Ammon's horn (tissue), 1 donor: ENCODE data around the gene KBTBD12.

Experiments
- DNase-seq: peaks from one replicate; pipeline ENCODE4 v3.0.0-alpha.2; 2016; ENCODE audit warnings: low spot score

Gene KBTBD12

GRCh38 chr3:127985655-127986225, 70.7 kb downstream of the KBTBD12 start:
- no peak for DNase-seq

DNA sequence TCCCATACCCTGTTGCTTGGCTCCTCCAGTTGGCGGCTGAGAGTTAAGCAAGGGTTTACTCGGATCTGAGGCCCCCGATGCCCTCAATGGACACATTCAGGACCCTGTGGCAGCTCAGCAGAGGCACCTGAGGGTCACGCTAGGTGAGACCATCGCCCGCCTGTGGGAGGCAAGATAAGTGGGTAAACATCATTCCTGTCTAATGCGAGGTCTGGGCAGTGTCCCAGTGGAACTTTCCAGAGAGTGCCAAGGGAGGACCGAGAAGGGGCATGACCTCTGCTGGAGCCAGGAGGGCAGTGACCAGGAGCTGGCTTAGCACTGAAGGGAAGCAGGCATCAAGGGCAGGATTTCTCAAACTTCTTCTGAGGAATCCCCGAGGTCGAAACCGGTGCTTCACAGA, 71.8 kb downstream of the KBTBD12 start:
- no peak for DNase-seq

GRCh38 chr3:127987309-127987995, 72.4 kb downstream of the KBTBD12 start:
- DNase-seq = no peak

- DNase-seq = no peak
Observed at GRCh38 chr3:127988770-127989557, 73.9 kb downstream of the KBTBD12 start.

DNA sequence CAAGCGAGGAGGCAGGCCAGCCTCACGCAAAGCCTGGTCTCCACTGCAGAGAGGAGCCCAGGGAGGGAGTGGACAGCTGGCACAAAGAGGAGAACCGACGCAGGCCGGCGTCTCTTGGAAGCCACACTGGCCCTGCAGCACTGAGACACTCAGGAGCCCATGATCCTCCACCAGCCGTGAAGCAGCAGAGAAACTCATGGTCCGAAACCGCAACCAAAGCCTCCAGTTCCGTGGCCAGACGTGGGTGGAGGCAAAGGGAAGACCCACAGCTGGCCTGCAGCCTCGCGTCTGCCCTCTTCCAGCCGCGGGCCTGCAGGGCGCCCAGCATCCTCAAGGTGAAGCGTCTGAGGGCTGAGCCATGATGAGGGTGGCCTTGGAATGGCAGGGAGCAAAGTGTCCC, 75.0 kb downstream of the KBTBD12 start:
- DNase-seq = no peak

DNA sequence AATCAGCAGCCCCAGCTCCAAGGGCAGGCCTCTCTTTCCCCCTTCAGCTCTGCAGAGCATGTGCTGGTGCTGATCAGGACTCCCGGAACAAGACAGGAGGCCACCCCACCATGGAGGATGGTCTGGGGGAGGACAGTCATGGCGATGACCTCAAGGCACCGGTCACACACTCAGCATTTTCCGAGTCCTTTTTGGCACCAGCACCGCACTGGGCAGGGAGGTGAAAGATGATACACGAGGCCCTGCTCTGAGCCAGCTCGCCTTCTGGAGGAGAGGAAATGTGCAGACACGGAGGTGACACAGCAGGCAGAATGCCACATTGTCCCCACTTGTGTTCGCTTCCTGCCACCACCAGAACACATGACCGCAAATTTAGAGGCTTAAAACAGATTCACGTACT, 75.4 kb downstream of the KBTBD12 start:
- DNase-seq = no peak

DNA sequence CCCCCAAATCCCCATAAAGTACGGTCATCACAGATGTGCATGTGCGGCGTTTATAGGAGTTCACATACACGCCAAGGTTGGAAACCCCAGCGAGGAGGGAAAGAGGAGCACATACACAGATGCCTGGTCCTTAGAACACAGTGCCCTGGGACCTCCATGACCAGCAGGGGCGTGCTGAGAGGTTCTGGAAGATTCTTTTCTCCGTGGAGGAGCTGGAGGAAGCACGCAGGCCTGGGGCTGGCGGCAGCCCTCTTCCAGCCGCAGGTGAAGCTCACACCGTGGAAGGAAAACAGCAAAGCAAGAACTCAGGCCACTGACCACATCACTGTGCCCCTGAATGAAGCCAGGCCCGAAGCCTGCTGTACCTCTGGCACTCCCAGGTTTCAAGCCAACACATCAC, 76.2 kb downstream of the KBTBD12 start:
- no peak for DNase-seq

DNA sequence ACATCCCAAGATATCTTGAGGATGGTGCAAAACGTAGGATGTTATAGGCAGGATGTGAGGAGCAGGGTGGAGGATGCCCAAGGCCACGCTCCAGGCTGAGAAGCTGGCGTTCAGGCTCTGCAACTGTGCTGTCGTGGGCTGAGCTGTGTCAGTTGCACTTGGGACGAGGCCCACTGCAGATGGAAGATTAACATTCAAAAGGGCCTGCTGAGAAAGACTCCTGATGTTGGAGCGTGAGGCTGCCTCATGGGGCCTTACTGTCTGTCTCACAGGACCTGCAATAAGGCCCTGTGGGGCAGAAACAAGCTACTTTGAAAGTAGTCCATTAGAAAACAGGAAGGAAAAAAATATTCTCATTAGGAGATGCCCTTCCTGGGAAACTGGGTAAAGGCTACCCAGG, 76.6 kb downstream of the KBTBD12 start:
- DNase-seq = no peak

DNA sequence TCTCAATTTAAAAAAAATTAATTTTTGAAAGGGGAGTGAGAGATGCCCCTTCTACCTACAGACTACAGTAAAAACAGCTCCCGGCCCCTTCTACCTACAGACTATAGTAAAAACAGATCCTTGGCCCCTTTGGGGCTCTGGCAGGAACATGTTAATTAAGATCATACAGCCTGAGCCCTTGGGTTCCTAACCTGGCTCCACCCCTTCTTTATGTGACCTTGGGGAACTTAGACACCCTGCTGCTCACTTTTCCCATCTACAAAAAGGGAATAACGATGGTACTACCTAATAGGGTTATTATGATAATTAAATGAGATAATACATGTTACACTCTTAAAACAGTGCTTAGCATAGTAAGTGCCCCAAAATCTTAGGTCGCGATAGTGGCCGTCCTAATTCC, 77.1 kb downstream of the KBTBD12 start:
- DNase-seq = no peak

DNA sequence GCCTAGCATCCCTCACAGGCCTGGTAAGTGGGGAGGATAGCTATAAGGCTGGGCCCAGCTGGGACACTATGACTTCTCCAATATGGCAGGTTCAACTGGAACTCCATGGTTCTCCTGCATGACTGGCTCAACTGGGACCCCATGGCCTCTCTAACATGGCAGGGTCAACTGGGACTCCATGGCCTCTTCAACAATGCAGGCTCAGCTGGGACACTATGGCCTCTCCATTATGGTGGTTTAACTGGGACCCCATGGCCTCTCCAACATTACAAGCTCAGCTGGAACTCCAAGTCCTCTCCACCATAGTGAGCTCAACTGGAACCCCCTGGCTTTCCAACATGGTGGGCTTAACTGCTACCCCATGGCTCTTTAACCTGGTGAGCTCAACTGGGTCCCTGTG, 79.0 kb downstream of the KBTBD12 start:
- no peak for DNase-seq

- no peak for DNase-seq
Observed at GRCh38 chr3:127997016-127997415, 82.0 kb downstream of the KBTBD12 start.

DNA sequence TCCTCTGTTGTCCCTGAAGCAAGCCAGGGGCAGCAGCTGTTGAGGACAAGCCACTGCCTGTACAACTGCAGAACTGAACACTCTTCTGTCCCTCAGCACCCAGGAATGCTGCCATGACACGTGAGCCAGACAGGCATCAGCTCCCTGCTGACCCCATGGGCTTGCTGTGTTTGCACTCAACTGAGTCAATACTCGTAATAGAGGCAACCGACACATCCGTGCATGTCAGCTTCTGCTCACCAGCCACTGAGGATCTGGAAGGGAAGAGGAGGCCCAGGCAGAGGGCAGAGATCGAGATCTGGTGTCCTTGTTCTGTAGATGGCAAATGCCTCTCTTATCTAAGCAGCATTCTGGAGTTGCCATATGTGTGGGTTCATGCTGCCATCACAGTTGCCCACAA, 82.9 kb downstream of the KBTBD12 start:
- no peak for DNase-seq

DNA sequence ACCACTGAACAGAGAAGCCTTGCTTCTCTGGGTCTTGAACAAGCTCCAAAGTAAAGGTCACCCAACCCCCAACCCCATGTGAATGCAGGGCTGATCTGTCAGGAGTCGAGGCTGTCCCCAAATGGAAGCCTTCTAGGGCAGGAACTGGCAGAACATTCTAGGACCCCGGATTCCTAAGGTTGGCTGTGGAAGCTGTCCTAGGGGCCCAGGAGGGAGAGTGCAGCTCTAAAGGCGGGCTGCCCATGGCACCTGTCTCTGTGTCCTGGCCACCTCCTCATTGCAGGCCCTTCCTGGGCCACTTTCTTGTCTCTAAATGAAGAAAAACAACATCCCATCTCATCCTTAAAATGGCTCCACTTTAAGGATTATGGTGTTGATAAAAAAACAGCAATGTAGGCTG, 83.6 kb downstream of the KBTBD12 start:
- DNase-seq = no peak

- no peak for DNase-seq
Observed at GRCh38 chr3:127999509-128000106, 84.6 kb downstream of the KBTBD12 start.

DNA sequence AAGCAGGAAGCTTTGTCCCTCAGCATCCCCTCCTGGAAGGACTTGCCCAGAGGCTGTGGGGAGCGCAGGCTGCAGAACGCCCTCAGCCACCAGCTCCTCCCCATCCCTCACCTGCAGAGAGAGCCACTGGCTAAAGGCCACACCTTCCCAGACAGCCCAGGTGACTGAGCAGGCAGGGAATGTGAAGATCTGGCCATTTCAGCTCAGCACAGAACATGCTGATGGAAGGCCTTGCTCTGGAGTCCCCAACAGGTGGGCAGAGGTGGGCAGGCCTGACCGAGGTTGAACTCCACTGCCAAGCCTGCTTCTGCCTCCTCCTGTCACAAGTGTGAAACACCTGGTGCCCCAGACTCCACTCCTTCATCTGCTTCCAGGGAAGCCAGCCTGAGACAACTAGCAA, 86.5 kb downstream of the KBTBD12 start:
- no peak for DNase-seq

- DNase-seq = no peak
Observed at GRCh38 chr3:128004661-128005060, 89.6 kb downstream of the KBTBD12 start.

DNA sequence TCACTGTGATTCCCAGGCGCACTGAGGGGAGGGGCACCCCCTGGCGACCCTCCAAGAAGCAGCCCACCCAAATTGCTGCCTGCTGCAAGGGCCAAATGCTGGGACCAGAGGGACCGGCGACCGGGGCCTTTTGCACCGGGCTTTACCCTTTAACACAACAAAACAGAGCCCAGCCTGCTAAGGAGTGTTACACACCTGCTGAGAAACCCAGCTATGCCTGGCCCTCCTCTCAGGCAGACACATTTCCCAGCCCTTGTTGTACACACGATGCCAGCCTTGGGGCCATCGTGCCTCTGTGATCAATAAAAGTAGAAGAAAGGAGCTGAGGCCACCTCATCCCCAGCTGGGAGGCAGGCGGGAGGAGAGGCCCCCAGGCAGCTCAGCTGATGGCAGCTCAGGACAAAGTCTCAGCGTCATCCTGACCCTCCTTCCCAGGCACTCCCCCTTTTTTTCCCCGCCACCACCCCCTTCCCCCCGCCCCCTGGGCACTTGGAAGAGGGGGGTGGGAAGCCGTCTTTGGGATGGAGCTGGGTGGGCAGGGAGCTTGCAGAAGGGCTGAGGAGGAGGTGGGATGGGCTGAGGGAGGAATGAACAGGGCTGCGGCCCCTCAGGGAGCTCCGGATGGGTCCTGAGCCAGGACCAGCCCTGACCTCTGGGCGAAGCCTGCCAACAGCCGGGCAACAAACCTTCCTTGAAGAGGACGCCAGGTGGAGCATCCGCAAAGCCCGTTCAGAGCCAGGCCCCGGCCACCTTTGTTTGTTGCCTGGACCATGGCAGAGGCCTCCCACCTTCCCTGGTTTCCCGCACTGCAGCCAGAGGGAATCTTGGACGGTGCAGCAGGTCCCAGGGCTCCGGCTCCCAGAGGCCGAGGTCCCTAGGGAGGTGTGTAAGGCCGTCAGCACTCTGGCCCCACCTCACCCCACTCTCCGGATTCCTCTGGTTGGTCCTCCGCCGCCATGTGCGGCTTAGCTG, 91.3 kb downstream of the KBTBD12 start:
- no peak for DNase-seq

DNA sequence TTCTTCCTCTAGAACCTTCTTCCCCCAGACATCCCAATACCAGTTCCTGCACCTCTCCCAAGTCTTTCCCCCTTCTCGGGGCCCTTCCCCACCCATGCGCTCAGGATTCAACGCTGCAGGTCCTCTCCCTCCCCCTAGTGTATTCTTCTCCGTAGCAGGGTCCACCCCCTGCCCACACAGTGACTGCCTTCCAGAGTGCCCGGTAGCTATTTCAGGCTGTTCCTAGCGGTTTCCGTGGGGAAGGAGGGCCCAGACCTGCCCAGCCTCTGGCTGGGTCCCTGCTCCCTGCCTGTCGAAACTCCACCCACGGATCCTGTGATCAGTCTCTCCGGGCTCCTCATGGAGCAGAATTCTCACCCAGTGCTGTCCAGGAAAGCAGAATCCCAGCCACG, 92.0 kb downstream of the KBTBD12 start:
- no peak for DNase-seq

DNA sequence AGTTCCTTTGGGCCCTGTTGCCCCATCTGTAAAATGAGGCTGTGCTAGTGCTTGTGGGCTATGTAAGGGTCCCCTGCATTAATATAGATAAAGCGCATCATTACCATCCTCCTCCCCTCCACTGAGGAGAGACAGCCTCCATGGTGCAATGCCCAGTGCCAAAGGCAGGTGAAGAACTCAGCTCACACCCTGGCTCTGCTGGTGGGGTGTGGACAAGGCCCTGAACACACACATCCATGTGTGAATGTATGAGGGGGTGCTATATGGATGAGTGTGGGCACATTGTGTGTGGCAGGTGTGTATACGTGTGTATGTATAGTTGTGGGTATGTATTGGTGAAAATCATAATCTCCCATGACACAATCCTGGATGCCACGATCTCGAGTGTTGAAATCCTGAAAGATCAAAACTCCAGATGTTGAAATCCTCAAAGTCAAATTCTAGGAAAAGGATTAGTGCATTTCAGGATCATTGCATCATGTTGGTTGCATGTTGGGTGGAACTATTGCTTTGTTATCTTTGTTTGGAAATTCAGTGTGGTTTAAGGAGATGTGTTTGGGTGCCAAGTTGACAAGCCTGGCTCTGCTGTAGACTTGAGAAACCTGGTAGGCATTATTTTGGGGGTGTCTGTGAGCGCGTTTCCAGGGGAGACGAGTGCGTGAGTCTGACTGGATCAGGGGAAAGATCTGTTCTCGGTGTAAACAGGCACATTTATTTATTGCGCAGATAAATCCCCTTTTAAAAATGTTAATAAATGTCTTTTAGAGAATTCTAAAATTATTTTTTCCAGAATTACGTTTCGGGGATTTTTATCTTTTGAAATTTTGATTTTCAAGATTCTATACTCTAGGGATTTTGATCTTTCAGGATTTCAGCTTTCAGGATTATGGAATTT, 95.2 kb downstream of the KBTBD12 start:
- no peak for DNase-seq

- no peak for DNase-seq
Observed at GRCh38 chr3:128011140-128011539, 96.1 kb downstream of the KBTBD12 start.

- no peak for DNase-seq
Observed at GRCh38 chr3:128012050-128012449, 97.0 kb downstream of the KBTBD12 start.
